Measurements from ENCODE around the gene KBTBD13.
A peak's percentile ranks its signal among the peaks of the same experiment; 100 is the strongest.

KBTBD13 gene

DNA sequence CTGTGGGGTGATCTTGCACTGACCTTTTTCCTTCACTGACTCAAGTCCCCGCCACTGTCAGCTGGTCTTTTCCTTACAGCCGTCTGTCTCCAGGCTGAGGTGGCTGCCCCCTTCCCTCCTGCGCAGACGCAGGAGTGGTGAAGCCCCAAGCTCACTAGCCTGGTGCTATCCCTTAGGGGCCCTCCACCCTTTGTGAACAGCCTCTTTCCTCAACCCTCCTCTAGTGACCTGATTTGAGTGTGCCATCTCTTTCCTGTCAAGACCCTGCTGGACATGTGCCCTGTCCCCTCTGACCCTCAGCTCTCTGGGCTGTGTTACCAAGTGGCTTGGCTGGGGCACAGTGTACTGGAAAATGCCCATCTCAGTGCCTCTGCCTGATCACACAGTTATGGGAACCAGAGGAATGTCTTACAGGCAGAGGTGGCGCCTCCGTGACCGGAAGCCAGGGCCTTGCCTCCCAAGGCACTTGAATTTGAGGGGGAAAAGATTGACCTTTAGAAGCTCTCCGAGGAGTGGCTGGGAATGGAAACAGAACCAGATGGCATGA, 8.7 kb downstream of the KBTBD13 start:
- TF ChIP-seq, protein P1, sequence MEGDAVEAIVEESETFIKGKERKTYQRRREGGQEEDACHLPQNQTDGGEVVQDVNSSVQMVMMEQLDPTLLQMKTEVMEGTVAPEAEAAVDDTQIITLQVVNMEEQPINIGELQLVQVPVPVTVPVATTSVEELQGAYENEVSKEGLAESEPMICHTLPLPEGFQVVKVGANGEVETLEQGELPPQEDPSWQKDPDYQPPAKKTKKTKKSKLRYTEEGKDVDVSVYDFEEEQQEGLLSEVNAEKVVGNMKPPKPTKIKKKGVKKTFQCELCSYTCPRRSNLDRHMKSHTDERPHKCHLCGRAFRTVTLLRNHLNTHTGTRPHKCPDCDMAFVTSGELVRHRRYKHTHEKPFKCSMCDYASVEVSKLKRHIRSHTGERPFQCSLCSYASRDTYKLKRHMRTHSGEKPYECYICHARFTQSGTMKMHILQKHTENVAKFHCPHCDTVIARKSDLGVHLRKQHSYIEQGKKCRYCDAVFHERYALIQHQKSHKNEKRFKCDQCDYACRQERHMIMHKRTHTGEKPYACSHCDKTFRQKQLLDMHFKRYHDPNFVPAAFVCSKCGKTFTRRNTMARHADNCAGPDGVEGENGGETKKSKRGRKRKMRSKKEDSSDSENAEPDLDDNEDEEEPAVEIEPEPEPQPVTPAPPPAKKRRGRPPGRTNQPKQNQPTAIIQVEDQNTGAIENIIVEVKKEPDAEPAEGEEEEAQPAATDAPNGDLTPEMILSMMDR (IDR thresholded peaks at IDR 0.05): no peak
- no peak for TF ChIP-seq ZFX (IDR thresholded peaks at IDR 0.05; ENCODE audit: borderline replicate concordance)
- no peak overlapping the region for H3K27ac ChIP-seq

DNA sequence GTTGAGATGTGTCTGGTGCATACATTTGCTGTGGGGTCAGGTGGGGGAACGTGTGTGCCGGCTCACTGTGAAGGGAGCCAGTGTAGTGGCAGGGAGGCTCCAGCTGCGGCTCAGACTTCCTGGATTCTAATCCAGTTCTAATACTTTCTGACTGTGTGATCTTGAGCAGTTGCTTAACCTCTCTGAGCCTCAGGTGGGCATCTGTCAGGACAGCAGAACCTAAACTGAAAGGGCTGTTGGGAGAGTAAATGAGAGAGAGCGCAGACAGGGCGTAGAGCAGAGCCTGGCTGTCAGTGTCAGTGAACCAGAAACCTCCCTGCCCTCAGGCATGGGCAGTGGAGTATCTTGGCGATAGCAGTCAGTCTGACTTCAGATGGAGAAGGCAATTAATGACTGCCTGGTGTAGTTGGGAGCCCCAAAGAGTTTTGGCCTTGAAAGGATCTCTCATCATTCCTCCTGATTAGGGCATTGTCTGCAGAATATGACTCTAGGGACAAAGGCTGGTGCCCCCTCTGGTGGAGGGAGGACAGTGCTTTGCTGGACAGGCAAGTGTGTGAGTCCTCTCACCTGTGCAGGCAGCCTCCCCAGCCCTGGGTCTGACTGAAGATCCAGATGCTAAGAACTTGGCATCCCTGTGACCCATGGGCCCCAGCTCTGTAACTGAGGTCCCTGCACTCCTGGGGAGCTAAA, 9.6 kb downstream of the KBTBD13 start:
- no peak for TF ChIP-seq ZFX (IDR thresholded peaks at IDR 0.05; ENCODE audit: borderline replicate concordance)
- TF ChIP-seq, protein P1 (IDR thresholded peaks at IDR 0.05): peak; percentile 78
- no peak overlapping the region for H3K27ac ChIP-seq

DNA sequence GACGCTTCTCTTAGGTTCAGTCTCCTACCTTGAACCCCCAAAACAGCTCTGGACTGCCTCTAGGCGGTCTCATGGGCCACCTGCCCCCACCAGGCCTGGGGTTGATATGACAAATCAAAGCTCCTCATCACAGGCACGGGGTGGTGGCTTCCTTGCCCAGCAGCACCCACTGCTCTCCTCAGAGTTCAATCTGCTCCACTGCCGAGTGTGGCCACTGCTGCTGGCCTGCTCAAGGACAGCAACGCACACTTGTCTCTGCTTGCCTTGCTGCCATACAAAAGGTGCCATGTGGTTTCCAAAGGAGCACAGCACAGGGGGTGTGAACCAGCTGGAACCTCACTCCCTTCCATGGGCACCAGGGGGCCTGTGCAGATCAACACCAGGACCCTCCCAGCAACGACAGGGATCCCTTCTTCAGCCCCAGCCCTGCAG, 10.2 kb downstream of the KBTBD13 start:
- H3K27ac ChIP-seq: no peak overlapping the region
- TF ChIP-seq, protein P1 (IDR thresholded peaks at IDR 0.05): peak; percentile 42
- no peak for TF ChIP-seq ZFX (IDR thresholded peaks at IDR 0.05; ENCODE audit: borderline replicate concordance)

DNA sequence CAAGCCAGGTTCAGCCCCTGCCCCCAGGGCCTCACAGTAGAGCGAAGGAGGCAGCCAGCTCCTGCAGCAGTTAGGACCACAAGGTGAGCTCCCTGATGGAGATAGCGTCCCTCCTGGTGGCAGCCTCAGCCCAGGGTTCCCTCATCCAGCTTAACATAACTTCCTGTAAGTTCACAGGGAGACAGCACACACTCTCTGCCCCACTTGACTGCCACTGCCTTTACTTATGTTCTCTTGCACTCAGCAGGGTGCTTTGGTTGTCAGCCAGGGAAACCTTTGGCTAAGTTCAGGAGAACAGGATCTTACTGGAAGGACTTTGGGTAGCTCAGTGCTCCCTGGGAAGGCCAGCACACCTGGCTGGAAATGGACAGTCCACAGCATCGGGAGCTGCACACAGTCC, 10.9 kb downstream of the KBTBD13 start:
- no peak overlapping the region for H3K27ac ChIP-seq

DNA sequence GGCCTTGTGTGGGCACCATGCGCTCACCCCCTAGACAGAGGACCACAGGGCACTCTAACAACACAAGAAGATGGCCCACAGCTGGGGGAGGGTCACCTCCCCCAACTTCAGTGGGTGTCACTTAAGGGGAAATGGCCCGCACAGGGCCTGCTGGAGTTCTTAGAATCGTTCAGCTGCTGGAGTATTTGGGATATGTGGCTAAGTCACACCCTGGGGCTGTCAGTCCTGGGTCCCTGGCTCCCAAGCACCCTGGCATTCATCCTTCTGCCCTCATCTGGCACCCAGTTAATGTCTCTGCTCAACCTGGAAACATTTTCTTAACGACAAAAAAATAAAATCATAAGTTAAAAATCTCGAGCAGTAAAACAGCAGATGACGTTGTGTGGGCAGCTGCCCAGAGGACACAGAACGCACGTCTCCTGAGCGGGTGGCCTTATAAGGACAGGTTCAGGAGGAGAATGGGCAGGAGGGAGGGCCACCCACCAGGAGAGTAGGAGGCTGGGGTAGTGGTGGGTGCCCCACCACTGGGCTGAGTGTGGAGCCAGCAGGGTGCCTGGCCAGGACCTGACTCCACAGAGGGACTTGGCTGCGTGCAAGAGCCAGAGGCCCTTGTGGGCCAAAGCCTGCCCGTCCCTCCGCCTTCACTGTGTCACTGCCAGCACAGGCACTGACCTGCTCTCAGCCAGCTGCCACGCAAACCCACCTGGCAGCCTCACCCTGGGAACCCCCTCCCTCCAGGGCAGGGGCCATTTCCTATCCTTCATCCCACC, 11.5 kb downstream of the KBTBD13 start:
- TF ChIP-seq, protein P1 (IDR thresholded peaks at IDR 0.05): no peak
- TF ChIP-seq ZFX (IDR thresholded peaks at IDR 0.05; ENCODE audit: borderline replicate concordance): no peak
- no peak overlapping the region for H3K27ac ChIP-seq

More for the DNA sequence above, 10.9 kb downstream of the KBTBD13 start:
- TF ChIP-seq, protein P1 (IDR thresholded peaks at IDR 0.05): no peak
- no peak for TF ChIP-seq ZFX (IDR thresholded peaks at IDR 0.05; ENCODE audit: borderline replicate concordance)

DNA sequence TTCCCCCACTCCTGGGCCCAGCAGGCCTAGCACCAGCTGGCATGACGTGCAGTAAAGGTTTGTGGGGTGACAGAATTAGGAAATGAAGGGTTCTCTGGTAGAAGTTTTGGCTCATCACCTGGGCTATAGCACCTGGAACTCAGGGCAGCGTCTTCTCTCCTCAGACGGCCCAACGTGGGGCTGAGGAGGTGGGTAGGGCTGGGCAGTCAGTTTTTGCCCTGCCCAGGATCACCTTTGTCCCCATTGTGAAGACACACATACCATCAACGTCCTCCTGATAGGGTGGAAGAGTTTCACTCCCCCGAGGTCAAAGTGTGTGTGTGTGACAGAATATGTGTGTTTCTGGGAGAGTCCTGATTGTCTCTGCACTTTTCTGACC, 12.1 kb downstream of the KBTBD13 start:
- TF ChIP-seq, protein P1 (IDR thresholded peaks at IDR 0.05): no peak
- TF ChIP-seq ZFX (IDR thresholded peaks at IDR 0.05; ENCODE audit: borderline replicate concordance): no peak
- H3K27ac ChIP-seq: no peak overlapping the region

Measured in 22Rv1 (cell line).